BLaER1 treated with 17β-estradiol and CSF1 and Interleukin-3, amounts not matched to agents 10 nM and 100 nM (cell line): ENCODE measurements around the gene POLN.

Experiments used
- H3K27ac ChIP-seq, 11 experiments: shearing (Covaris generic); formaldehyde crosslinking; 2 replicates each; pipeline ENCODE4 v1.8.1; 2022
- H3K27me3 ChIP-seq, 11 experiments: shearing (Covaris generic); formaldehyde crosslinking; 2 replicates each; pipeline ENCODE4 v1.8.1; 2022
- H3K36me3 ChIP-seq, 11 experiments: shearing (Covaris generic); formaldehyde crosslinking; 2 replicates each; pipeline ENCODE4 v1.8.1; 2022
- H3K4me1 ChIP-seq, 10 experiments: shearing (Covaris generic); formaldehyde crosslinking; 2 replicates each; pipeline ENCODE4 v1.8.1; 2022
- H3K4me2 ChIP-seq, 11 experiments: shearing (Covaris generic); formaldehyde crosslinking; 2 replicates each; pipeline ENCODE4 v1.8.1; 2022
- H3K4me3 ChIP-seq, 10 experiments: shearing (Covaris generic); formaldehyde crosslinking; 2 replicates each; pipeline ENCODE4 v1.8.1; 2022
- H3K9ac ChIP-seq, 11 experiments: shearing (Covaris generic); formaldehyde crosslinking; 2 replicates each; pipeline ENCODE4 v1.8.1; 2022
- H3K9me3 ChIP-seq, 11 experiments: shearing (Covaris generic); formaldehyde crosslinking; replicated peaks in 1 of 11; 2 replicates each; pipeline ENCODE4 v1.8.1; 2022
- H4K20me1 ChIP-seq, 11 experiments: shearing (Covaris generic); formaldehyde crosslinking; 2 replicates each; pipeline ENCODE4 v1.8.1; 2022
- Cebpa-rat ChIP-seq, 11 experiments: shearing (Covaris generic); IDR thresholded peaks; 2 replicates each; pipeline ENCODE4 v1.8.1; 2022

POLN gene

GRCh38 chr4:2272828-2273120 is 30.9 kb upstream of the POLN start:
- H4K20me1 ChIP-seq, result no peaks in the 10 kb centered on the region; a peak in 1 of 22 replicates
- no peaks in the 10 kb centered on the region for H3K27me3 ChIP-seq
- no peaks in the 10 kb centered on the region for H3K9me3 ChIP-seq
- H3K36me3 ChIP-seq, result no peaks in the 10 kb centered on the region
- H3K4me2 ChIP-seq, result peak overlapping the region in 10 of 11 experiments; percentile 8 to 52 (median 42); a peak in 17 of 22 replicates
- peaks cover 9 to 20% (median 12%) of the 10 kb centered on the region in 10 experiments; a peak in 15 of 20 replicates for H3K4me1 ChIP-seq
- H3K27ac ChIP-seq, result no peak overlapping the region
- TF ChIP-seq Cebpa-rat (IDR thresholded peaks at IDR 0.05), result no peak
- no peak overlapping the region for H3K4me3 ChIP-seq
- H3K9ac ChIP-seq, result peak overlapping the region in 3 of 11 experiments; percentile 15 to 47 (median 25); a peak in 4 of 22 replicates

- no peaks in the 10 kb centered on the region for H3K36me3 ChIP-seq
- H3K27ac ChIP-seq, result no peak overlapping the region
- H3K9ac ChIP-seq, result no peak overlapping the region; a peak in 2 of 22 replicates
- H3K4me2 ChIP-seq, result peak overlapping the region in 10 of 11 experiments; percentile 8 to 52 (median 42); a peak in 14 of 22 replicates
- no peaks in the 10 kb centered on the region for H3K27me3 ChIP-seq
- no peak overlapping the region for H3K4me3 ChIP-seq
- H3K4me1 ChIP-seq, result peaks cover 9 to 20% (median 12%) of the 10 kb centered on the region in 10 experiments; a peak in 15 of 20 replicates
- TF ChIP-seq Cebpa-rat (IDR thresholded peaks at IDR 0.05), result no peak
- no peaks in the 10 kb centered on the region; a peak in 1 of 22 replicates for H4K20me1 ChIP-seq
- no peaks in the 10 kb centered on the region for H3K9me3 ChIP-seq
Observed at GRCh38 chr4:2272026-2272827, 30.3 kb upstream of the POLN start.

GRCh38 chr4:2271279-2272025 is 29.5 kb upstream of the POLN start:
- Histone ChIP-seq H3K9me3 (no peaks in the 10 kb centered on the region), H3K4me1 (peaks cover 9 to 20% (median 12%) of the 10 kb centered on the region in 10 experiments; a peak in 15 of 20 replicates), H4K20me1 (no peaks in the 10 kb centered on the region; a peak in 1 of 22 replicates), H3K4me3 (no peak overlapping the region), H3K27ac (no peak overlapping the region), H3K27me3 (no peaks in the 10 kb centered on the region), H3K4me2 (no peak overlapping the region), H3K36me3 (no peaks in the 10 kb centered on the region), H3K9ac (no peak overlapping the region)
- TF ChIP-seq Cebpa-rat (IDR thresholded peaks at IDR 0.05), result no peak

- Histone ChIP-seq H4K20me1 (no peaks in the 10 kb centered on the region; a peak in 1 of 22 replicates), H3K4me1 (peaks cover 9 to 15% (median 10%) of the 10 kb centered on the region in 10 experiments; a peak in 15 of 20 replicates), H3K27me3 (no peaks in the 10 kb centered on the region), H3K4me2 (no peak overlapping the region), H3K27ac (no peak overlapping the region), H3K4me3 (no peak overlapping the region), H3K9me3 (no peaks in the 10 kb centered on the region), H3K9ac (no peak overlapping the region), H3K36me3 (no peaks in the 10 kb centered on the region)
- no peak for TF ChIP-seq Cebpa-rat (IDR thresholded peaks at IDR 0.05)
Observed at GRCh38 chr4:2270341-2271165, 28.6 kb upstream of the POLN start.

GRCh38 chr4:2269618-2270163 is 27.8 kb upstream of the POLN start:
- H3K9me3 ChIP-seq, result no peaks in the 10 kb centered on the region
- no peak overlapping the region; a peak in 1 of 22 replicates for H3K9ac ChIP-seq
- H4K20me1 ChIP-seq, result no peaks in the 10 kb centered on the region; a peak in 1 of 22 replicates
- peaks cover 9 to 16% (median 11%) of the 10 kb centered on the region in 10 experiments; a peak in 16 of 20 replicates for H3K4me1 ChIP-seq
- H3K27ac ChIP-seq, result no peak overlapping the region
- no peaks in the 10 kb centered on the region for H3K27me3 ChIP-seq
- TF ChIP-seq Cebpa-rat (IDR thresholded peaks at IDR 0.05), result no peak
- H3K4me2 ChIP-seq, result no peak overlapping the region
- no peak overlapping the region for H3K4me3 ChIP-seq
- no peaks in the 10 kb centered on the region for H3K36me3 ChIP-seq

- no peak overlapping the region for H3K4me3 ChIP-seq
- TF ChIP-seq Cebpa-rat (IDR thresholded peaks at IDR 0.05), result no peak
- no peaks in the 10 kb centered on the region for H3K36me3 ChIP-seq
- no peaks in the 10 kb centered on the region for H3K27me3 ChIP-seq
- no peaks in the 10 kb centered on the region; a peak in 1 of 22 replicates for H4K20me1 ChIP-seq
- no peaks in the 10 kb centered on the region for H3K9me3 ChIP-seq
- no peak overlapping the region for H3K9ac ChIP-seq
- peaks cover 9 to 21% (median 16%) of the 10 kb centered on the region in 10 experiments; a peak in 16 of 20 replicates for H3K4me1 ChIP-seq
- no peak overlapping the region for H3K27ac ChIP-seq
- no peak overlapping the region for H3K4me2 ChIP-seq
Observed at GRCh38 chr4:2269206-2269531, 27.2 kb upstream of the POLN start.

- Histone ChIP-seq H3K9ac (no peak overlapping the region), H3K4me1 (peaks cover 9 to 27% (median 22%) of the 10 kb centered on the region in 10 experiments; a peak in 16 of 20 replicates)
Observed at GRCh38 chr4:2268357-2269205, 26.7 kb upstream of the POLN start.

GRCh38 chr4:2267841-2268240 is 25.9 kb upstream of the POLN start:
- Histone ChIP-seq H3K27me3 (no peaks in the 10 kb centered on the region), H3K4me2 (no peak overlapping the region), H3K9me3 (no peaks in the 10 kb centered on the region), H4K20me1 (no peaks in the 10 kb centered on the region), H3K36me3 (no peaks in the 10 kb centered on the region), H3K9ac (no peak overlapping the region), H3K27ac (no peak overlapping the region), H3K4me1 (peaks cover 13 to 28% (median 24%) of the 10 kb centered on the region in 10 experiments), H3K4me3 (no peak overlapping the region)
- no peak for TF ChIP-seq Cebpa-rat (IDR thresholded peaks at IDR 0.05)

More at GRCh38 chr4:2268357-2269205, 26.7 kb upstream of the POLN start:
- Histone ChIP-seq H3K36me3 (no peaks in the 10 kb centered on the region), H4K20me1 (no peaks in the 10 kb centered on the region), H3K27ac (no peak overlapping the region), H3K9me3 (no peaks in the 10 kb centered on the region), H3K27me3 (no peaks in the 10 kb centered on the region), H3K4me3 (no peak overlapping the region), H3K4me2 (no peak overlapping the region)
- TF ChIP-seq Cebpa-rat (IDR thresholded peaks at IDR 0.05), result no peak
